Measurements from ENCODE around the gene PTPRO.

The PTPRO gene

DNA sequence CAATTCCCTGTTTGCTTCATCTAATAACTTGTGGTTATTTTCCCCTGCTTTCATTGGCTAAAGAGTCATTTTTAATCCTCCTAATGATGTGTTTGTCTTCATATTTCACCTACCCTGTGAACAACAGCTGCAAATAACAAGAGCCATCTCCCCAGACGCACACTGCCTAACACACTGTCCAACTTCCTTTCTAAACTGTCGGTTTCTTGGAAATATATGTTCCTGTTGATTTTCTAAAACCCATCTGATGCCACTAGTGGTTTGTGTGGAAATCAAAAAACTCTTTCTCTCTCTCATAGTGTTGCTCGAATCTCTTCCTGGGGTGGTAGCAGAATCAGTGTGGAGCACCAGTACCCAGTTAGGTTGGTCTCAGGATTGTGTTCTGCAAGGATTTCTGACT lies 240.0 kb downstream of the PTPRO start:
- no peak for DNase-seq

- no peak for DNase-seq
These were observed 241.4 kb downstream of the PTPRO start for GRCh38 chr12:15563663-15564062.

DNA sequence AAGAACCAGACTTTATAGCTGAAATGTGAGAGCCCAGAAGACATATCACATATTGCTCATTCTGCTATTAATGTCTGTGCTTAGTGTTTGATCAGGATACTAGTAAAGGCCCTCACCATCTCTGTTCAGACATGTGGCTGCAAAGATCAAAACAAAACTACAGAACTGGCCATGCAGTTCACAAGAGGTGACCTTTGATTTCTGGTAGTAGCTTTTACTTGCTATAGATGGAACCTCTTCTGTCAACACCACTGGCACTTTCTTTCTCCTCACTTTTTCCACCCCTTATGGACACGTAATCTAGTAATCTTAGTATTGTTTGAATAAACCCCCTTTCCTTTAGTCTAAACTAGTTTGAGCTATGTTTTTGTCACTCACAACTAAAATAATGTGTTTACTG lies 252.0 kb downstream of the PTPRO start:
- DNase-seq: no peak

DNA sequence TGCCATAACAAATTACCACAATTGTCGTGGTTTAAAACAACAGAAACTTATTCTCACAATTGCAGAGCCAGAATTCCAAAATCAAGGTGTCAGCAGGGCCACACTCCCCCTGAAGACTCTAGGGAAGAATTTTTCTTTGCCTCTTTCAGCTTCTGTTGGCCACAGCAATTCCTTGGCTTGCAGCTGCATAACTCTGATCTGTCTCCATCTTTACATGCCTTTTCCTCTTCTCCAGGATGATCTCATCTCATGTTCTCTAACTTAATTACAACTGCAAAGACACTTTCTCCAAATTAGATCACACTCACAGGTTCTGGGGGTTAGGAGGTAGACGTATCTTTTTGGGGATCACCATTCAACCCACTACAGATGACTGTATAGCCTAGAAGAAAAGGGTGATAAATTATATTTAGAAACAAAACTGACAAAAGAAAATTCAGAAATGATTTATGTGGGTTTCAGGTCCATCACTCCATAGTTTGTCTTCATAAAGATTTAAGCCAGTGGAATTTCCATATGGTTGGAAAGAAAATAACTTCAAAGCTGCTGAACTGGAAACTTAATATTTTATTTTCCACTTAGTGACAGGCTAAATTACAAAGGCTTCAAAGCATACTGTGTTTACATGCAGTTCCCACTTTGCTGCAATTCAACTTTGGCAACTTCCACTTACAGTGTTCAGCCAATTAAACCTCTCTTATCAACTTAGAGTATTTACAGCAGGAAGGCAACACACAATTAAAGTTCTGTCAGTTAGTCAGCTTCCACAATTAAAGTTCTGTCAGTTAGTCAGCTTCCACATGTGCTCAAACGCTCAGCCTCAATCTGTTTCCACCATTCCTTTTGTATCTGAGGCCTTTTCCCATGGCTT lies 253.6 kb downstream of the PTPRO start:
- DNase-seq: no peak

GRCh38 chr12:15580431-15580830 lies 258.1 kb downstream of the PTPRO start:
- DNase-seq: peak in 1 of 3 experiments; percentile 35

GRCh38 chr12:15581006-15581405 lies 258.7 kb downstream of the PTPRO start:
- no peak for DNase-seq

DNA sequence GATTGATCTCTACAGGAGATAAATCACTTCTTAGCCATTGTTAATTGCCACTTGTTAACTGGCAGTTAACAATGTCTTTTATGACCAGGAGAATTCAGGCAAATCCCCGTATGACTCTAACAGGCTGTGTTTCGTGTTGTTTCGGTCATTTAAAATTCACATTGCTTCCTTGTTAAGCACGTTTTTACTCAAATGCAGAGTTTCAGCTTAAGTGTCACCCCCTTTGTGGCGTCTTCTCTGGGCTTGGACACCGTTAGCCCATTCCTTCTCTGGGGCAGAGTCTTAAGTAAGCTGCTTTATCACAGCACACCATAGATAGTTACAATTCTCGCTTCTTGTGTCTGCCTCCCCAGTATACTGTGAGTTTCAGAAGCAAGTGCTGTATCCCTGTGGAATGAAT lies 261.5 kb downstream of the PTPRO start:
- DNase-seq: peak in 1 of 3 experiments; percentile 59

DNA sequence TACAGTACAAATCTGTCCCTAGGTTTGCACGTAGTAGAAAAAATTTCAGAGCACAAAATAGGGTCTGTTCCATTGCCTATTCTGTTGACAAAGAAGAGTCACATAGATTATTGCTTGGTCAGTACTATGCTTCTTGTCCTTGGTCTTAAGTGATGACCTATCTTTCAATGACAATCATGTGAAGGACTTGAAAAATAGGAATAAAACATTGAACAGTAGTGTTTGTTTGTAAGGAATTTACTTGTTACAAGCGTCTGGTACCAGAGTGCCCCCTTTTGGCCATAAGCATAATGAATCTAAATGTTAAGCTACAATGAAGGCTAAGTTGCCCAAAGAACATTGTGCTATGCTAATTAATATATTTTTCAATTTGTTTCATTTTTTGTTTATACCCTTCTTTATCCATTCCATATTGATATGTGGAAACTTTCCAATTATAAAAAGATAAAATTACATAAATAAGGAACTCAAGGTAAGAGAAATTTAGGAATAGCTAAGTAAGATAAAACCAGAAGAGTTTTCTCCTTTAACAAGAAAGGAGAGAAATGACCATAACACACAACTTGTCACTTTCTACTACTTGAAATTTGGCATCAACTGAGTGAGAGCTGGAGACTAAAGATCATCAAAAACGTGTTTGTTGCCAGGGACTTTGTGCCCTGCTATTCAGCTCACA lies 262.2 kb downstream of the PTPRO start:
- peak in 2 of 3 experiments; percentile 27 to 61 for DNase-seq

DNA sequence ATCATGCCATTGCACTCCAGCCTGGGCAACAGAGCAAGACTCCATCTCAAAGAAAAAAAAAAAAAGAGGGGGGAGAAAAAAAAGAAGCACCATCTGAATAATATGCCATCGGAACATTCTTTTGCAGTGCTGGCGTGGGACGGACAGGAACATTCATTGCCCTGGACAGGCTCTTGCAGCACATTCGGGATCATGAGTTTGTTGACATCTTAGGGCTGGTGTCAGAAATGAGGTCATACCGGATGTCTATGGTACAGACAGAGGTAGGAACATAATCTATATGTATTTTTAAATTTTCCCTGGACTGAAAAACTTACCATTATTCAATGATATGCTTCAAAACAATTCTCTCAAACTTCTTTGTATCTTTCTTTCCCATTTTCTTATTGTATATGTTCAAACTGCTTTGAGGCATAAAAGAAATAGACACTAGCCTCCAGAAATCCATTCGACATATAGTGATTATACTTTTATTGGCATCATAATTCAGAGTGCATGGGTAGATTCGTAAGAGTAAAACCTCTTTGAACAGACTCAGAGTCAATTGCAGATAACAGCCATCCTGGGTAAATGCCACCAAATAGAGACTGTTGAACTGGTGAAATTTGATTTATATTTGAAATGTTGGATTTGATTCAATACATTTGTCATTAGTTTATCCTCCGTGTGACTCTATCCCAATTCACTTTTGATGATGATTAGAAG lies 267.2 kb downstream of the PTPRO start:
- no peak for DNase-seq

DNA sequence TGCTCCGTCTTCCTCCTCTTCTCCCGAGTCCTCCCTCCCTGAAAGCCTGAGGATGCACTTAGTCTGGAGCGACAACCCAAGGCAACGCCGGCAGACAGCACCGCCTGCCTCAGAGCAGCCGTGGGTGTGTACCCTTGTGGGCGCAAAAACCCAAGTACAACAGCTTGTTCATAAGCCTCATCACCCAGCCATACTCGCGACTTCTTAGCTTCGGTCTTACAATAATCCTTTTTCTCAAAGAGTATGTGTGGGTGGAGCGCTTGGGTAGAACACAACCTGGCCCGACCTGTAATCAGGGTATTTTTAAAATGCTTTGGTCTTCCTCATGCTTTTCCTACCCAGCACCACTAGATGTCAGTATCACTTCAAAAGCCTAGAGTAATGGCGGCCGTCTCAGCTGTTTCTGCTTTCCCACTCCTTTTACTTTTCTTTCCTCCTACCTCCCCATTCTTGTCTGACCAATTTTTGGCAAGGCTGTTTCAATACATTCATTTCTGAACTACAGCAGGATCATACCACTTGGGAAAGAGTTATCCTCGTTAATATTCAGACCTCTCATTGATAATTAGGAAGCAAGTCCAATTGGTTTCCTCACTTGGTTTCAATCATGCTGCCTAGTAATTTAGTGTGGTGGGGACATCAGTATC lies 268.0 kb downstream of the PTPRO start:
- DNase-seq: peak; percentile 55 to 84 (median 58)

- no peak for DNase-seq
These were observed 269.5 kb downstream of the PTPRO start for GRCh38 chr12:15591811-15592210.

GRCh38 chr12:15592934-15593333 lies 270.6 kb downstream of the PTPRO start:
- DNase-seq: peak in 1 of 3 experiments; percentile 12

GRCh38 chr12:15596174-15596573 lies 273.9 kb downstream of the PTPRO start:
- no peak for DNase-seq

DNA sequence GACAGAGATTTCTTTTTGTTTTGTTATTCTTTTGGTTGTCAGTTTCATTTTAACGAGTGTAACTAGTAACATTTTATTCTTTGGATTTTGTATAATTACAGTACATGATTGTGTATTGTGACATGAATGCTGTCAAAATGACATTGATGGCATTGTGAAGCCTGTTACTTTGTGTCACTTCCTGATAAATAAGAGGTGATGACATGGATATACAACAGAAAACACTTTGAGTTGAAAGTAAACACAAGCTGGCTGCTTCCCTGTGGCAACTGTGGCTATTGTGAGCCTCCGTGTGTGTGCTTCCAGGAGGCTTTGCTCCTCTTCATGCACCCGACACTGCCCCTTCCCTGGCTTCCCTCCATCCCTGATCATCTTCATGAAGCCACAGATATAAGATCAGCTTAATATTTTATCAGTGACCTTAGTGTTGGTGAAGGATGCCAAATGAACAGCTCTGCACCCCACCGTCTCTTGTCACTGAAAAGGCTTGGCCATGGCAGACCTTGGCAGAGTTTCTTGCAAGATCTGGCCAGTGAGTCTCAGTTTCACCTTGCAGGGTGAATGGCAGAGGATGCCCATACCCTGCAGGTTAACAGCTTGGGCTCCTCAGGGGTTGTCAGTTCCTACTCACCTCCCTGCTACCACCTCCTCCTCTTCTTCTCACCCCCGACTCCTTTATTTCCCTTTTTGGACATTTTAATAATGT lies 275.0 kb downstream of the PTPRO start:
- DNase-seq: peak in 1 of 3 experiments; percentile 31

- peak in 1 of 3 experiments; percentile 33 for DNase-seq
These were observed 277.1 kb downstream of the PTPRO start for GRCh38 chr12:15599266-15600037.

DNA sequence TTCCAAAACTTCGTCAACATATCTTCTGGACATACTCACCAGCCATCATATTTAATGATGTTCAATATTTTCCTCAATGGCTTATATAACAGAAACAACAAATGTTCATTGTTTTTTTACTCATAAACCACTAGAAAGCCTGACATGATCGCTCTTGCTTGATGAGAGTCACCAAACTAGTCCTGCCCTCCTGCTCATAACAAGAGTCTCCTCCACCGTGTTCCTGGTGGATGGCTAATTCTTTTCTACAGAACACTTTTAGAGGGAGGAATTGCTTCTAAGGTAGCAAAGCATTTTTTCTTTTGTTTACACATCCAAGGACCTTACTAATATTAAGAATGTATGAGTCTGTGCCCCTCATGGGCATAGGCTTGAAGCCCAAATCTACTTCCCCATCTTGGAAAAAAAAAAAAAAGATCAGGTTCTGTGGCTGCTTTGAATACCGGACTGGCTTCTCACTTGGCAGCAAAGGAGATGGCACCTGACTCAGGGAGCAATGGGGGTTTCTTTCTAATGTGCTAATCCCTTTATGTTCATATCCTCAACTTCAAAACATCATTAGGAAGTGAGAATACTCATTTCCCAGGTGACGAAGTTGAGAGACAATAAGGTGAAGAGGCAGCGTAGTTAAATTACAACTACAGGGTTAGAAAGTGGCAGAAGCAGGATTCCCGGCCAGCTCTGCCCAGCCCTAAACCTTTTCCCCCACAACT lies 278.1 kb downstream of the PTPRO start:
- no peak for DNase-seq

DNA sequence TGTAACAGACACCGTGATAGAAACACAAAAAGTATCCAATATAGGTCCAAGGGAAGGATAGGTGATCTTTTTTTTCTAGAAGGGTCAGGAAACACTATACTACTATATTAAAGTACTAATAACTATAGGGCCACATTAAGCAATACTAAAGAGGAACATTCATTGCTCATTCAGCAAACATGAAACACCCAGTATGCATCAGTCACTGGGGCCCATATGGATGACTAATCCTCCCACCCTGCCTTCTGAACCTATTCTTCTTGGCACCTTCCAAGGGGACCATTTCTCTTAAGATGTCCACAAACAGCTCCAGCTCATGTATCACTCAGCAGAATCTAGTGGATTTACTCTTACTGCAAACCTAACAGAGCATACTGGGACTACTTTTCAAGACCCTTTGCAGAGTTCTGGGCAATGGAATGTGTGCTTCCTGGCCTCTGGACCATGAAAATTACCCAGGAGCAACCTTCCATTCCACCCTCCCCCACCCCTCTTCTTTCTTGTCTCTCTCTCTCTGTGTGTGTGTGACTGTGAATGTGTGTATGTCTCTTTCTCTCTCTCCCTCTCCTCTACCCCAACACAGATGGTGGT lies 279.0 kb downstream of the PTPRO start:
- no peak for DNase-seq

- DNase-seq: no peak
These were observed 279.9 kb downstream of the PTPRO start for GRCh38 chr12:15602051-15602672.

- peak; percentile 31 to 77 (median 57) for DNase-seq
These were observed 281.3 kb downstream of the PTPRO start for GRCh38 chr12:15603474-15604085.
